ENCODE results near the gene EGLN1. TPM values are rescaled to one million over a fixed set of nuclear protein-coding genes. Genes with fewer than 3 reads are reported as not detected.

Gene EGLN1
- total RNA-seq, 1 donor from 2014 or later = 29.7 TPM

- intact Hi-C loops (cut with DNase I) = no loop called here
- DNase-seq (peak; percentile 94), ATAC-seq (peak; percentile 96 to 97)
- H3K27me3 ChIP-seq (ENCODE audit: low read depth) = no peaks in the 10 kb centered on the region
- H3K4me1 ChIP-seq = peaks cover 57% of the 10 kb centered on the region
- no peaks in the 10 kb centered on the region for H3K9me3 ChIP-seq
- peak within 1 kb of the TSS; percentile 96 for H3K27ac ChIP-seq
- peaks cover 27% of the 10 kb centered on the region for H3K36me3 ChIP-seq
- TF ChIP-seq CTCF (IDR thresholded peaks at IDR 0.05) = no peak
- peak within 1 kb of the TSS; percentile 90 for H3K4me3 ChIP-seq
These were observed 84.4 kb downstream of the EGLN1 start, which contains the start of gene EXOC8 for GRCh38 chr1:231337472-231338269. EXOC8 (minus strand) TSS chr1:231337852; CDS start chr1:231337745, 107 bp downstream.

GRCh38 chr1:231337043-231337471, 85.0 kb downstream of the EGLN1 start:
- H3K9me3 ChIP-seq = no peaks in the 10 kb centered on the region
- peaks cover 59% of the 10 kb centered on the region for H3K4me1 ChIP-seq
- peak; percentile 21 to 34 for ATAC-seq
- intact Hi-C loops (cut with DNase I) = no loop called here
- no peak for DNase-seq
- H3K27me3 ChIP-seq (ENCODE audit: low read depth) = no peaks in the 10 kb centered on the region
- peaks cover 25% of the 10 kb centered on the region for H3K36me3 ChIP-seq
- H3K4me3 ChIP-seq = peak overlapping the region; percentile 90
- no peak for TF ChIP-seq CTCF (IDR thresholded peaks at IDR 0.05)
- H3K27ac ChIP-seq = peak overlapping the region; percentile 96

- ATAC-seq = no peak
- no peak for DNase-seq
- TF ChIP-seq CTCF (IDR thresholded peaks at IDR 0.05) = no peak
- Histone ChIP-seq H3K4me1 (peaks cover 59% of the 10 kb centered on the region), H3K4me3 (peak overlapping the region; percentile 90), H3K27me3 (ENCODE audit: low read depth) (no peaks in the 10 kb centered on the region), H3K9me3 (no peaks in the 10 kb centered on the region), H3K36me3 (peaks cover 16% of the 10 kb centered on the region), H3K27ac (no peak overlapping the region)
- intact Hi-C loops (cut with DNase I) = no loop called here
These were observed 86.2 kb downstream of the EGLN1 start for GRCh38 chr1:231335663-231336602.

- Histone ChIP-seq H3K36me3 (peaks cover 9% of the 10 kb centered on the region), H3K9me3 (no peaks in the 10 kb centered on the region), H3K4me3 (peak overlapping the region; percentile 90), H3K27me3 (ENCODE audit: low read depth) (no peaks in the 10 kb centered on the region), H3K4me1 (peaks cover 58% of the 10 kb centered on the region), H3K27ac (no peak overlapping the region)
- no peak for TF ChIP-seq CTCF (IDR thresholded peaks at IDR 0.05)
- DNase-seq = no peak
- ATAC-seq = no peak
- intact Hi-C loops (cut with DNase I) = no loop called here
These were observed 87.1 kb downstream of the EGLN1 start for GRCh38 chr1:231334952-231335351.

- peaks cover 9% of the 10 kb centered on the region for H3K36me3 ChIP-seq
- H3K4me3 ChIP-seq = peak overlapping the region; percentile 90
- peaks cover 50% of the 10 kb centered on the region for H3K4me1 ChIP-seq
- H3K9me3 ChIP-seq = no peaks in the 10 kb centered on the region
- no peaks in the 10 kb centered on the region for H3K27me3 ChIP-seq (ENCODE audit: low read depth)
- intact Hi-C loops (cut with DNase I) = no loop called here
- no peak for DNase-seq
- no peak for TF ChIP-seq CTCF (IDR thresholded peaks at IDR 0.05)
- no peak for ATAC-seq
- no peak overlapping the region for H3K27ac ChIP-seq
These were observed 87.9 kb downstream of the EGLN1 start for GRCh38 chr1:231334079-231334666.
